SK-N-SH (cell line): ENCODE results near the gene C1RL.

Experiments
- CHD2 ChIP-seq: fragments of 150-350 bp; IDR thresholded peaks from 2 replicates; pipeline ENCODE4 v1.6.1; 2018; ENCODE audit warnings: low read length; ENCODE audit not compliant: partially characterized antibody
- CTCF ChIP-seq: fragments of 200-600 bp; sonication (generic); IDR thresholded peaks from 2 replicates; pipeline ENCODE4 v1.6.1; 2017; ENCODE audit warnings: antibody characterized with exemption, mild to moderate bottlenecking, moderate library complexity
- EZH2phosphoT487 ChIP-seq: fragments of 200-600 bp; sonication (generic); IDR thresholded peaks from 2 replicates; pipeline ENCODE4 v1.6.1; 2017; ENCODE audit warnings: low read depth, mixed run types, mild to moderate bottlenecking, antibody characterized with exemption, moderate library complexity, borderline replicate concordance
- FOXM1 ChIP-seq: IDR thresholded peaks from 2 replicates; pipeline ENCODE4 v1.4.0; 2012; ENCODE audit warnings: low read depth, mild to moderate bottlenecking
- GABPA ChIP-seq: IDR thresholded peaks from 2 replicates; pipeline ENCODE4 v1.4.0; 2012; ENCODE audit warnings: low read depth, mild to moderate bottlenecking
- JUND ChIP-seq: IDR thresholded peaks from 2 replicates; pipeline ENCODE4 v1.4.0; 2012
- NFIC ChIP-seq: IDR thresholded peaks from 2 replicates; pipeline ENCODE4 v1.4.0; 2012; ENCODE audit warnings: borderline replicate concordance
- RAD21 ChIP-seq: IDR thresholded peaks from 2 replicates; pipeline ENCODE4 v1.6.1; 2012; ENCODE audit warnings: mild to moderate bottlenecking, low read length
- RCOR1 ChIP-seq: fragments of 150-350 bp; IDR thresholded peaks from 2 replicates; pipeline ENCODE4 v1.6.1; 2017; ENCODE audit warnings: antibody characterized with exemption, low read length
- RFX5 ChIP-seq: IDR thresholded peaks from 2 replicates; pipeline ENCODE4 v1.6.1; 2012; ENCODE audit warnings: mild to moderate bottlenecking, improper control_type of control experiment, low read length
- SIN3A ChIP-seq: IDR thresholded peaks from 2 replicates; pipeline ENCODE4 v1.6.1; 2012; ENCODE audit warnings: low read depth, mild to moderate bottlenecking, low read length, moderate library complexity, borderline replicate concordance
- SMC3 ChIP-seq: IDR thresholded peaks from 2 replicates; pipeline ENCODE4 v1.6.1; 2012; ENCODE audit warnings: low read depth, low read length, improper control_type of control experiment
- YY1 ChIP-seq: IDR thresholded peaks from 2 replicates; pipeline ENCODE4 v1.4.0; 2012; ENCODE audit warnings: low read depth, mild to moderate bottlenecking

GRCh38 chr12:7155471-7156034 is 46.5 kb upstream of the C1RL start:
- no peak for TF ChIP-seq CTCF
- TF ChIP-seq RCOR1: no peak
- no peak for TF ChIP-seq CHD2
- no peak for TF ChIP-seq EZH2phosphoT487
- TF ChIP-seq SMC3: no peak
- no peak for TF ChIP-seq RFX5
- no peak for TF ChIP-seq SIN3A
- no peak for TF ChIP-seq RAD21
- no peak for TF ChIP-seq FOXM1
- TF ChIP-seq YY1: no peak
- TF ChIP-seq JUND: no peak
- TF ChIP-seq NFIC: no peak
- no peak for TF ChIP-seq GABPA
